ENCODE measurements around the gene FAM237B. TPM values are rescaled to one million over a fixed set of nuclear protein-coding genes. Genes with fewer than 3 reads are reported as not detected.

FAM237B gene
- total and polyA plus RNA-seq, 2 of the 13 experiments (the other 11 are each of a cell fraction or from before 2014, with no cell fraction given): not detected

DNA sequence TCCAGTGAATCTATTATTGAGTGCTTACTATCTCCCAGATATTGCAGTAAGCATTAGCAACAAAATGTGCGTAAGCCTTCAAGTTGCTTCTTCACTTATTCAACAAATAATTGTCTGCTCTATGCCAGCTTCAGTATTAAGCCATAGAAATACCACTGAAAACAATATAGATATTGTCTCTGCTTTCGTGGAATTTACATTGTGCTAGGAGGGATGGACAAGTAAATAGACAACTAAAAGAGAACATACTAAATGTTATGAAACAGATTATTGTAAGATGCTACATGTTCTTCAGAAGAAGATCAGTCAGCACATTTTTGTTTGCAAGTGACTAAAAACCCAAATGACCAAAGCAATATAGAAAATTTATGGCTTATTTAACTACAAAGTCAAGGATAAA is 48.9 kb downstream of the FAM237B start (continued):
- TF ChIP-seq ZKSCAN5 (CRISPR knock-in tag; IDR thresholded peaks at IDR 0.05) (no peak), ZBTB1 (CRISPR knock-in tag; IDR thresholded peaks at IDR 0.05; ENCODE audit: borderline replicate concordance) (no peak), GFI1 (CRISPR knock-in tag; IDR thresholded peaks at IDR 0.05; ENCODE audit: borderline replicate concordance) (no peak), TSC22D2 (CRISPR knock-in tag; IDR thresholded peaks at IDR 0.05; ENCODE audit: borderline replicate concordance) (no peak), CEBPG (CRISPR knock-in tag; IDR thresholded peaks at IDR 0.05) (no peak), ZNF263 (CRISPR knock-in tag; IDR thresholded peaks at IDR 0.05) (no peak), MTA3 (CRISPR knock-in tag; IDR thresholded peaks at IDR 0.05) (no peak), STAG1 (CRISPR knock-in tag; IDR thresholded peaks at IDR 0.05) (no peak), ZNF124 (CRISPR knock-in tag; IDR thresholded peaks at IDR 0.05) (no peak), MAFF (IDR thresholded peaks at IDR 0.05; ENCODE audit: low read depth, low read length) (0 out of 2 replicates have a peak, but pooled peaks have one; percentile 4), CCAR2 (optimal IDR thresholded peaks at IDR 0.05; ENCODE audit: low read depth, low read length) (no peak), ZNF274 (CRISPR knock-in tag; IDR thresholded peaks at IDR 0.05) (no peak), HNRNPUL1 (IDR thresholded peaks at IDR 0.05; ENCODE audit: low read depth, low read length) (no peak), MAFK (conservative IDR thresholded peaks at IDR 0.05 in 1 of 2, IDR thresholded peaks at IDR 0.05 in 1 of 2; ENCODE audit: low read length in 2 of 2) (0 out of 4 replicates have a peak, but pooled peaks of 1 of the 2 experiments have one; percentile 47), ADNP (CRISPR knock-in tag; IDR thresholded peaks at IDR 0.05) (no peak), ETV5 (CRISPR knock-in tag; IDR thresholded peaks at IDR 0.05; ENCODE audit: borderline replicate concordance) (no peak), NFYC (CRISPR knock-in tag; IDR thresholded peaks at IDR 0.05) (no peak), ZNF672 (CRISPR knock-in tag; IDR thresholded peaks at IDR 0.05) (no peak)
- TF ChIP-seq, protein P1, sequence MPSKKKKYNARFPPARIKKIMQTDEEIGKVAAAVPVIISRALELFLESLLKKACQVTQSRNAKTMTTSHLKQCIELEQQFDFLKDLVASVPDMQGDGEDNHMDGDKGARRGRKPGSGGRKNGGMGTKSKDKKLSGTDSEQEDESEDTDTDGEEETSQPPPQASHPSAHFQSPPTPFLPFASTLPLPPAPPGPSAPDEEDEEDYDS (CRISPR knock-in tag; IDR thresholded peaks at IDR 0.05): no peak
- TF ChIP-seq, protein P2, sequence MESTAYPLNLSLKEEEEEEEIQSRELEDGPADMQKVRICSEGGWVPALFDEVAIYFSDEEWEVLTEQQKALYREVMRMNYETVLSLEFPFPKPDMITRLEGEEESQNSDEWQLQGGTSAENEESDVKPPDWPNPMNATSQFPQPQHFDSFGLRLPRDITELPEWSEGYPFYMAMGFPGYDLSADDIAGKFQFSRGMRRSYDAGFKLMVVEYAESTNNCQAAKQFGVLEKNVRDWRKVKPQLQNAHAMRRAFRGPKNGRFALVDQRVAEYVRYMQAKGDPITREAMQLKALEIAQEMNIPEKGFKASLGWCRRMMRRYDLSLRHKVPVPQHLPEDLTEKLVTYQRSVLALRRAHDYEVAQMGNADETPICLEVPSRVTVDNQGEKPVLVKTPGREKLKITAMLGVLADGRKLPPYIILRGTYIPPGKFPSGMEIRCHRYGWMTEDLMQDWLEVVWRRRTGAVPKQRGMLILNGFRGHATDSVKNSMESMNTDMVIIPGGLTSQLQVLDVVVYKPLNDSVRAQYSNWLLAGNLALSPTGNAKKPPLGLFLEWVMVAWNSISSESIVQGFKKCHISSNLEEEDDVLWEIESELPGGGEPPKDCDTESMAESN (CRISPR knock-in tag; conservative IDR thresholded peaks at IDR 0.05): no peak
